GM18502 (cell line): ENCODE data around the gene CFAP251.
"Not testable (repeated sequence)": the region's sequence is repeated elsewhere in the genome, so short reads cannot be mapped to it uniquely, and the experiment has no call there.

Source experiments
- ATAC-seq: cut with Tn5 transposase; IDR thresholded peaks from one replicate; pipeline ENCODE4 v1.9.1; 2021; ENCODE audit warnings: mild to moderate bottlenecking; ENCODE audit not compliant: unreplicated experiment, poor library complexity

The CFAP251 gene

GRCh38 chr12:121917950-121918678 lies at the start of gene CFAP251:
TSS of gene CFAP251 (plus strand) at chr12:121918592. CDS start at chr12:121921306, 2,714 bp downstream.
- ATAC-seq: peak; percentile 81

GRCh38 chr12:121869229-121869628 lies 49.2 kb upstream of the CFAP251 start:
- not testable (repeated sequence) for ATAC-seq

- no peak for ATAC-seq
Measured at GRCh38 chr12:121871467-121871866, 46.9 kb upstream of the CFAP251 start.

- ATAC-seq: no peak
Measured at GRCh38 chr12:121872546-121873215, 45.7 kb upstream of the CFAP251 start.

GRCh38 chr12:121873216-121873569 lies 45.2 kb upstream of the CFAP251 start:
- ATAC-seq: no peak

GRCh38 chr12:121874071-121874470 lies 44.3 kb upstream of the CFAP251 start:
- ATAC-seq: no peak

GRCh38 chr12:121875582-121875981 lies 42.8 kb upstream of the CFAP251 start:
- ATAC-seq: no peak

GRCh38 chr12:121876080-121876447 lies 42.3 kb upstream of the CFAP251 start:
- ATAC-seq: not testable (repeated sequence)

GRCh38 chr12:121883315-121883660 lies 35.1 kb upstream of the CFAP251 start:
- ATAC-seq: no peak

- not testable (repeated sequence) for ATAC-seq
Measured at GRCh38 chr12:121885129-121885528, 33.3 kb upstream of the CFAP251 start.

GRCh38 chr12:121888083-121888477 lies 30.3 kb upstream of the CFAP251 start:
- no peak for ATAC-seq

- ATAC-seq: peak; percentile 93
Measured at GRCh38 chr12:121888478-121889273, 29.7 kb upstream of the CFAP251 start, which contains the start of gene PSMD9. TSS of gene PSMD9 (plus strand) at chr12:121888790. CDS start at chr12:121888857, 67 bp downstream.

GRCh38 chr12:121889274-121889624 lies 29.1 kb upstream of the CFAP251 start:
- ATAC-seq: no peak

- not testable (repeated sequence) for ATAC-seq
Measured at GRCh38 chr12:121889661-121890060, 28.7 kb upstream of the CFAP251 start.

- ATAC-seq: no peak
Measured at GRCh38 chr12:121892673-121893561, 25.5 kb upstream of the CFAP251 start.

GRCh38 chr12:121893961-121894460 lies 24.4 kb upstream of the CFAP251 start:
- no peak for ATAC-seq

GRCh38 chr12:121894633-121895032 lies 23.8 kb upstream of the CFAP251 start:
- ATAC-seq: no peak

GRCh38 chr12:121898287-121898686 lies 20.1 kb upstream of the CFAP251 start:
- ATAC-seq: no peak

- ATAC-seq: no peak
Measured at GRCh38 chr12:121899590-121899989, 18.8 kb upstream of the CFAP251 start.

- no peak for ATAC-seq
Measured at GRCh38 chr12:121903202-121903601, 15.2 kb upstream of the CFAP251 start.
